NCI-H187 (cell line): ENCODE measurements around the gene EDEM3.
A peak's percentile ranks its signal among the peaks of the same experiment; 100 is the strongest.
"Not testable (repeated sequence)": the region's sequence is repeated elsewhere in the genome, so short reads cannot be mapped to it uniquely, and the experiment has no call there.

Experiments
- DNase-seq, 2 experiments: peaks; one replicate each; lab custom pipeline; 2025; lab: John Stamatoyannopoulos, UW

Gene EDEM3

GRCh38 chr1:184768467-184768866 is 13.8 kb upstream of the EDEM3 start:
- no peak for DNase-seq

GRCh38 chr1:184767591-184767990 is 12.9 kb upstream of the EDEM3 start:
- DNase-seq: no peak

DNA sequence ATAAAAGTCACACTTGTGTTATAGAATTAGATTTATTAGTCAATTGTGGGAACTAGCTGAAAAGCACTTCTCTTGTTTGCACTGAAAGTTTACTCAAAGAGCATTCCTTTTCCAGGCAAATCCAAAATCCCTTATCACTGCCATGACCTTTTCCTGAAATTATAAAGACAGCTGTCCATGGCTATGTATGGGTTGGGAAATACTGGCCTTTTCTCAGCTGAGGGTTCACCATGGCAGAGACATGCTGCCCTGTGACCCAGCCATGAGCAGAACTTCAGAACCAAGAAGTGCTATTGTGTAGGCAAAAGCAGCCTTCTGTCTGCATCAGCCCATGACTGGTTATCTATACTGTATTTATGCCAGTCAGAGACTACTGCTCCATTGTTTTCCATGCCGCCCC is 9.8 kb upstream of the EDEM3 start:
- no peak for DNase-seq

DNA sequence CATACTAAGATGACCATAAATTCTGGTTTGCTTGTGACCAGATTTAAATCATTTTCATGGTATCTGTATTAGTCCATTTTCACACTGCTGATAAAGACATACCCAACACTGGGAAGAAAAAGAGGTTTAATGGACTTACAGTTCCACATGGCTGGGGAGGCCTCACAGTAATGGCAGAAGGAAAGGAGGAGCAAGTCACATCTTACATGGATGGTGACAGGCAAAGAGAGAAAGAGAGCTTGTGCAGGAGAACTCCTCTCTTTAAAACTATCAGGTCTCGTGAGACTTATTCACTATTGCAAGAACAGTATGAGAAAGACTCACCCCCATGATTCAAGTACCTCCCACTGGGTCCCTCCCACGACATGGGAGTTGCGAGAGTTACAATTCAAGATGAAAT is 8.9 kb upstream of the EDEM3 start:
- not testable (repeated sequence) for DNase-seq

- no peak for DNase-seq
Measured at GRCh38 chr1:184761969-184762485, 7.4 kb upstream of the EDEM3 start.

DNA sequence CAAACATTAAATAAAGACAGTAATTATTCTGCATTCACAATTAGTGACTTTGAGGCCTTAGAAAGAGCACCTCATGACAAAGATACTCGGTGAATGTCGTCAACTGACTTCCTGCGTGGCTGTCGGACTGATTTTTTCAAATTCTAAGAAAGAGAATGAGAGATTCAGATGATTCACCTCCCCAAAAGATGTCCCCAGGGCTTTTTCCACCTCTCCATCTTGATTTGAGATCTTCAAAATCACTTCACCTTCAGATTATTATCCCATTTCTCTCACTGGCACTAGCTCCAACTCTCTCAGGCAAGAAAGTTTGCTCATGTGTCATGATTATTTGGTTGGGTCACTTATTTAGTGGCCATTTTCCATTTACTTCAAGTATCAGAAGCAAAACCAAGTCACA is 5.0 kb upstream of the EDEM3 start:
- no peak for DNase-seq

GRCh38 chr1:184759112-184759511 is 4.5 kb upstream of the EDEM3 start:
- DNase-seq: no peak

- DNase-seq: no peak
Measured at GRCh38 chr1:184757891-184758290, 3.2 kb upstream of the EDEM3 start.

DNA sequence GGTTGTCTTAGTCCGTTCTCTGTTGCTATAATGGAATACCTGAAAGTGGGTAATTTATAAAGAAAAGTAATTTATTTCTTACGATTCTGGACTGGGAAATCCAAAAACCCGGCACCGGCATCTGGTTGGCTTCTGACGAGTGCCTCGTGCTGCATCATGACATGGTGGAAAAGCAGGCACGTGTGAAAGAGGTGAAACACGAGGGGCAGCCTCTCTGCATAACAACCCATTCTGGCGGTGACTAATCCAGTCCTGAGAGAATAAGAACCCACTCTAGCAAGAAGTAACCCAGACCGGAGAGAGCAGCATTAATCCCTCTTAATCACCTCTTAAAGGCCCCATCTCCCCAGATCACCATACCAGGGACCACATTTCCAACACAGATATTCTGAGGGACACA is 2.7 kb upstream of the EDEM3 start:
- no peak for DNase-seq

DNA sequence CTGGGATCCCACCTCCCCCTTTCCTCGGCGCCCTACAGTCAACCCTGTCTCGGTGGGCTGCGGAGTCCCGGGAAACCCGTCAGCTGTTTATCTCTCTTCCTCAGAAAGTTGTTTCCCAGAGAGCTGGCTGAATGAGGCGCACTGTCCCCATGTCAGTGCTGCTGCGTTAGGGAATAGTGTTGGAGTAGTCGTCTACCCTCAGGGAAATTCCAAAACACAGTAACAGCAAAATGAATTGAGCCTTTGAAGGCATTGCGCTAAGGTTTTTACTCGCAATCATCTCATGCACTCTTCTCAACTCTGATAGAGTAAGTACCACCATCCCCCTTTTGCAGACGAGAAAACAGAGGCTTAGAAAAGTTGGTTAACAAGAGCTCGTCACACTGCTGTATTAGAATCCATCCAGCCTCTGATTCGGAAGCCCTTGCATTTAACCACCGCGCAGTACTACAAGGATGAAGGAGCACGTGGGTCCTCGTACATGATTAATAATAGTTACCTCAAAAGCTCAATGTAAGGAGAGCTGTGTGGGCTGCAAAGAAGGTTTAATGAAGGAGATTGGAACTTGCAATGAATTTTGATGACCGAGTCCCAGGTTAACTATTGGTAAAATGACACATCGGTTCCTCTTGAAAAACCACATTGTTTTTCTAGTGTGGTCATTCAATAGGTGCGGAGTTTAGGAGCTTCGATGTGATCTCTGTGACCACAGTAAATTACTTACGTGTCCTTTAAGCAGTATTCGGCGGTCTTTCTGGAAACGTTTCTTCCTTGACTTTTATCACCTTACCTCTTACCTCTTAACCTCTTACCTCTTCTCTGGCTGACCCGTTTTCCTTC is 788 bp upstream of the EDEM3 start:
- peak in 1 of 2 experiments; percentile 44 for DNase-seq

GRCh38 chr1:184753608-184754475 is 816 bp downstream of the EDEM3 start:
- peak; percentile 31 to 66 for DNase-seq

DNA sequence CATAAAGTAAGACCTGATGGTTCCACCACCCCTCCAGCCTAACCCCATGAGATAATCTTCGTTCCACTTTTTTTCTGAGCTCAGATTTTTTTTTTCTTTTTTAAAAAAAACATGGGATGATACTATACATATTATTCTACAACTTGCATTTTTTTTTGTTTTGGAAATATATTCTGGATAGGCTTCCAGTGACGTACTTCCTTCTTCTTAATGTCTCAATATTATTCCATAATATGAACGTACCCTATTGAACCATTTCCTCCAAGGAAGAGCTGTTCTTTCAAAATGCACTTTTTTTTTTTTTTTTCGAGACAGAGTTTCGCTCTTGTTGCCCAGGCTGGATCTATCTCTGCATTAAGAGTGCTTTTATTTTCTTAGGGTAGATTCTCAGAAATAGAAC is 1.5 kb downstream of the EDEM3 start:
- no peak for DNase-seq

- no peak for DNase-seq
Measured at GRCh38 chr1:184752656-184753055, 2.0 kb downstream of the EDEM3 start.

DNA sequence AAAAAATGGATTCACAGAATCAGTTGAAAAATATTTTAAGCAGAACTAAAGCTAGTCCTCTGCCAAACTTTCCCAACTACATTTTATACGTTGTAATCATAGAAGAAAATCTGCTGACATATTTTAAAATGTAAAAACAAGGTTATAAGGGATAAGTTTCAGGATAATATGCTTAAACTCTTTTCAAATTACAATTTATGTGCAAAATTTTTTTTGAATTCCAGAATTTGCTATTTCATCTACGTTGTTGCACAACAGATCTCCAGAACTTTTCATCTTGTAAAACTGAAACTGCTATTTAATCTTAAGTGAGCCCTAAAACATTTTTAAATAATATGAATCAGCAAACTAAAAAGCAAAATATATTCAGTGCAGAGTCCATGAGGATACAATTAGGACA is 5.9 kb downstream of the EDEM3 start:
- DNase-seq: no peak

- no peak for DNase-seq
Measured at GRCh38 chr1:184747089-184747955, 7.3 kb downstream of the EDEM3 start.

DNA sequence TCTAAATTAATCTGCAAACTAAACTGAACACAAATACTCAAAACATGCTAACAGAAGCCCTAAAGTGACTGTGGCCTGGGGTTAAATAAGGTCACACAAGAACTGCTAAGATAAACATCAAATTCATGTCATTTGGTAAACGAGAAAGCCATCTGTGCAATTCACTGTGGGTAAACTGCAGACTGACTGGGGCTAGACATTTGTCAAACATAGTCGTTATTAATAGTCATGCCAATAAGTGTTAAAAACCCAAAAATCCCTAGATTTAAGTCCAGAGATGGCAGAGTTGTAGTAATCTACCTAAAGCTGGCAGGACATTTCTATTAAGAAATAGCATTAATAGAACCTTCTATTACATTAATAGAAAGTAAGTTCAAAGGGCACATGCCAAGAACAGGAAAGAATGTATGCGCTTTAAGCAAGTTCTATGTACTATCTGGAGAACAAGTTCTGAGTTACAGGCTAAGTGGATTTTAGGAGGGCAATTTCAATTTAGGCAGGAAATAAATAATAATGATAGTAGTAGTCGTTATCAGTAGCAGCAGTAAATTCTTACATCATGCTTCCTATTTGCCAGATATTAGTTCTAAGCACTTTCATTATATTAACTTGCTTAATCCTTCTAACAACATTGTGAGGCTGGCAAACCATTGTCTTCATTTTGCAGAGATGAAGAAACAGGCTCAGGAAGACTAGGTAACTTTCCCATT is 8.6 kb downstream of the EDEM3 start:
- no peak for DNase-seq

DNA sequence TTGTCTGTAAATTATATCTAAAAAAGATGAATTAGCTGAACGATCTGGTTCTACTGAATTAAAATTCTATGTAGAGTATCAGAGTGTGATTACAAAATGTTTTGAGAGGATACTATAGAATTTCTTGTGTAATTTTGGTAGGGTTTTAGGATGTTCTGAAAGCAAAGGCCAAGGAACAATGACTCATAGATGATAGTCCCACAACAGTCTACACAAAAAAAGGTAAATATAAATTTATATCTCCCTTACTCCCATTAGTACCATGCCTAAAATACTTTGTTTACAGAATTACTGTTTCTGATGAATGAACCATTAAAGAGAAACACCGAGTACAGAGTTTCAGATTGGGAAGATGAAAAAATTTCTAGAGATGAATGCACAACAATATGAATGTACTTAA is 9.5 kb downstream of the EDEM3 start:
- DNase-seq: no peak

GRCh38 chr1:184743062-184743756 is 11.4 kb downstream of the EDEM3 start:
- no peak for DNase-seq

DNA sequence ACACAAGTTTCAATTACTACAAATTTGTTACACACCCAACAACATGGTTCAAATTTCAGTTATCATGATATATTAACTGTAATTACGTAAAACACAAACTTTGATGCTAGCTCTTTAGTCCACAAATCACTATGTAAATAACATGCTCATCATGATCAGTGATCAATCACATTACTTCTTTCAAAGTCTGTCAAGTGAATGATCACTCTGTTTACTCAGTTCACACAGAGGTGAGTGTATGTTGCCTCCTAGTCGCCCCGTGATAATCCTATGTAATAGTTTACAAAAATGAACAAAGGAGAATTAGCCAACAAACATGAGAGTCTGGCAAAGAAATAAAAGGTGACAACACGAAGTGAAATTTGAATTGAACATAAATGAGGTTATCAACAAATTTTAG is 14.3 kb downstream of the EDEM3 start:
- no peak for DNase-seq

GRCh38 chr1:184739796-184740195 is 14.9 kb downstream of the EDEM3 start:
- no peak for DNase-seq

DNA sequence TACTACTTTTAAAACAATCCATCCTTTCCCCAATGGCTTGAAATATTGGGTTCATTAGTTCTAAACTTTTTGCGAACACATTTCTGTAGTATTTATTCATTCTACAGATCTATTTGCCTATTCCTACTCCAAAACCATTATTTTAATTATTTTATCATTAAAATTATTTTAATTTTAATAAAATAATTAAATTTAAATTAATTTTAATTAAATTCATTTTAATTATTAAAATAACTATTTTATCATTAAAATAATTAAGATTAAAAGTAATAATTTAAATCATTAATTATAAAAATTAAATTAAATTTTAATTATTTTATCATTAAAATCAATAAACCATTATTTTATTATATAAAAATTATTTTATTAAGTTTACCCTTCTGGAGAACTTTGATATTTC is 15.6 kb downstream of the EDEM3 start:
- DNase-seq: no peak
